Breast epithelium (tissue), 4 donors: Measurements from ENCODE around the gene FOS. TPM values are rescaled to one million over a fixed set of nuclear protein-coding genes. Genes with fewer than 3 reads are reported as not detected.

ENCODE experiments used
- DNase-seq, 2 donors: peaks; one replicate each; pipeline ENCODE4 v3.0.0-alpha.2; 2019; ENCODE audit warnings: low spot score in 2 of 2
- H3K27ac ChIP-seq, 2 donors: fragments of 200-600 bp; sonication (generic) in 1 of 2; one replicate each; pipeline ENCODE4 v1.5.1; 2016 to 2019; ENCODE audit warnings: mild to moderate bottlenecking in 1 of 2
- H3K27me3 ChIP-seq, 2 donors: fragments of 200-600 bp; sonication (generic) in 1 of 2; one replicate each; pipeline versions ENCODE4 v1.5.1 to v1.6.0; 2017 to 2019; ENCODE audit warnings: control low read depth in 1 of 2, mild to moderate bottlenecking in 1 of 2
- H3K36me3 ChIP-seq: fragments of 200-600 bp; one replicate; pipeline ENCODE4 v1.5.1; 2019
- H3K4me1 ChIP-seq, 2 donors: fragments of 200-600 bp; sonication (generic); one replicate each; pipeline ENCODE4 v1.5.1; 2016 to 2019; ENCODE audit warnings: control low read depth in 1 of 2
- H3K4me3 ChIP-seq, 3 donors: fragments of 200-600 bp; sonication (generic); 1 replicate in 2 of 3; 2 replicates in 1 of 3; pipeline ENCODE4 v1.5.1; 2016 to 2019; ENCODE audit warnings: mild to moderate bottlenecking in 3 of 3, moderate library complexity in 2 of 3
- H3K9me3 ChIP-seq, 2 donors: fragments of 200-600 bp; sonication (generic) in 1 of 2; one replicate each; pipeline ENCODE4 v1.5.1; 2016 to 2019; ENCODE audit warnings: control low read depth in 1 of 2
- POLR2A ChIP-seq: fragments of 450-650 bp; IDR thresholded peaks from one replicate; pipeline ENCODE4 v1.6.1; 2016; ENCODE audit warnings: antibody characterized with exemption, mild to moderate bottlenecking, moderate library complexity
- POLR2AphosphoS5 ChIP-seq, 3 donors: sonication (generic); formaldehyde crosslinking; IDR thresholded peaks; one replicate each; pipeline ENCODE4 v1.6.1; 2017; ENCODE audit warnings: antibody characterized with exemption in 3 of 3
- intact Hi-C: fragments of 100-400 bp; cut with DNase I; formaldehyde crosslinking; loops from one replicate; pipeline ENCODE4 v1.15.1; 2023; ENCODE audit warnings: low total_unique reads
- total RNA-seq, 3 donors: library from RNA; depleted of rRNA; stranded (reverse); fragments of >200 nt; gene quantifications; one replicate each; pipeline ENCODE4 v1.1.0, GENCODE V29; 2016
- TF ChIP-seq, protein P1 (sequence below), 3 donors: fragments of 450-650 bp; IDR thresholded peaks; one replicate each; pipeline ENCODE4 v1.5.1; 2016 to 2017; ENCODE audit warnings: antibody characterized with exemption in 3 of 3, mild to moderate bottlenecking in 3 of 3, moderate library complexity in 3 of 3

FOS gene
- total RNA-seq, 3 donors from 2014 or later: 398 to 629 (median 549) TPM

DNA sequence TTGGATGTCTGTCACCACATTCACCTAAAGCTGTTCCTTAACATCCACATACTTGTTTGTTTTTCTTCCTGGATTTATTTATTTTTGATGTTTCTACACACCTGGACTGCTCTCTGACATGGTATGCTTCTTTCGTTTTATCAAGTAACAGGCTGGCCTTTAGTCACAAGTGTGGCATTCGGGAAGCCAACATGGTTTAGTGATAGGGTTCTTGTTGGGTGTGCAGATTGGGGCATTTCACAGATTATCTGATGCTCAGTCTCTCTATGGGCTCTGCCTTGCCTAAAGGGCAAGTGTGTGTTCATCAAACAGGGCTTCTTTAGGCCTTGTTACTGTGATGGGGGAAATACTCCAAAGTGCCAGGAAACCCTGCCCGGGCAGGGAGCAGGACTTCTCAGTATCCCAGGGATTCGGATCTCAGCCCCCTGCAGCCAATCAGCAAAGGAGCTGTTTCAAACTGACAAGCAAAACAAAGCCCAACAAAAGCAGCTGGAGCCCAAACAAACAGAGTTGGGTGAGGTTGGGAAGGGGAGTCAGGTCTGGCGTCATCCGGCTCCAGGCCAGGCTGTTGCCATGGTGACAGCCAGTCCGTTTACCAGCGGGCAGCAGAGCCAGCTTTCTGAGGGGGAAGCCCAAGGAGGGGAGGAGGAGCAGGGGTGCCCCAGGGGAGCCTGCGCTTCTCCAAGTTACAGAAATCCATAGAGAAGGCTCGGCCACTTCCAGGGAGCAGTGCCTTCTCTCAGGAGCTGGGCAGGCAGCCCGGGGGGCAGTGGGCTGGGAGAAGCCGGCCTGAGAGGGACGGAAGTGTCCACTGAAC, 31.9 kb downstream of the FOS start:
- peaks cover 0 to 7% of the 10 kb centered on the region in 2 donors for H3K4me1 ChIP-seq
- H3K36me3 ChIP-seq: no peaks in the 10 kb centered on the region
- TF ChIP-seq, protein P1, sequence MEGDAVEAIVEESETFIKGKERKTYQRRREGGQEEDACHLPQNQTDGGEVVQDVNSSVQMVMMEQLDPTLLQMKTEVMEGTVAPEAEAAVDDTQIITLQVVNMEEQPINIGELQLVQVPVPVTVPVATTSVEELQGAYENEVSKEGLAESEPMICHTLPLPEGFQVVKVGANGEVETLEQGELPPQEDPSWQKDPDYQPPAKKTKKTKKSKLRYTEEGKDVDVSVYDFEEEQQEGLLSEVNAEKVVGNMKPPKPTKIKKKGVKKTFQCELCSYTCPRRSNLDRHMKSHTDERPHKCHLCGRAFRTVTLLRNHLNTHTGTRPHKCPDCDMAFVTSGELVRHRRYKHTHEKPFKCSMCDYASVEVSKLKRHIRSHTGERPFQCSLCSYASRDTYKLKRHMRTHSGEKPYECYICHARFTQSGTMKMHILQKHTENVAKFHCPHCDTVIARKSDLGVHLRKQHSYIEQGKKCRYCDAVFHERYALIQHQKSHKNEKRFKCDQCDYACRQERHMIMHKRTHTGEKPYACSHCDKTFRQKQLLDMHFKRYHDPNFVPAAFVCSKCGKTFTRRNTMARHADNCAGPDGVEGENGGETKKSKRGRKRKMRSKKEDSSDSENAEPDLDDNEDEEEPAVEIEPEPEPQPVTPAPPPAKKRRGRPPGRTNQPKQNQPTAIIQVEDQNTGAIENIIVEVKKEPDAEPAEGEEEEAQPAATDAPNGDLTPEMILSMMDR (IDR thresholded peaks at IDR 0.05): no peak
- peak in 2 of 3 donors; percentile 72 to 75 for TF ChIP-seq POLR2AphosphoS5 (IDR thresholded peaks at IDR 0.05)
- DNase-seq: peak; percentile 66 to 88
- no peaks in the 10 kb centered on the region for H3K9me3 ChIP-seq
- H3K27ac ChIP-seq: peak overlapping the region; percentile 86 to 90
- intact Hi-C loops: no loop called here
- no peaks in the 10 kb centered on the region for H3K27me3 ChIP-seq
- peak overlapping the region in 2 of 3 donors; percentile 23 to 26 for H3K4me3 ChIP-seq

DNA sequence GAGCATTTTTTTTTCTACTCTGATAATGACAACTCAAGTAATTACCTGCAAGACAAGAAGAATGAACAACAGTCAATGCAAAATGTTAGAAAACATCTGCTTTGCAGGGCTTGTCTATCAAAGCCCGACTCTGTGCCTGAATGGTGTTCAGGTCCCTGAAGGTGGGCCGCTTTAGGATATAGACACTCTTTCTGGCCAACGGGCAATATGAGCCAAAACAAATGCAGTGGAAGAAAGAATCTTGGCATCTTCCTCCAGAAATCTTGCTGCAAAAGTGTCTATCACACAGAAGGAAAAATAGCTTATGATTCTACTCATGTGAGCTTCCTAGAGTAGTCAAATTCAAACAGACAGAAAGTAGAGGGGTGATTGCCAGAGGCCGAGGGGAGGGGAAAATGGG, 32.7 kb downstream of the FOS start:
- no peak for DNase-seq
- no peaks in the 10 kb centered on the region for H3K9me3 ChIP-seq
- H3K4me1 ChIP-seq: peaks cover 0 to 8% of the 10 kb centered on the region in 2 donors
- peak overlapping the region; percentile 86 to 90 for H3K27ac ChIP-seq
- intact Hi-C loops: no loop called here
- H3K36me3 ChIP-seq: no peaks in the 10 kb centered on the region
- H3K4me3 ChIP-seq: no peak overlapping the region
- no peaks in the 10 kb centered on the region for H3K27me3 ChIP-seq
- TF ChIP-seq POLR2A (no peak), POLR2AphosphoS5 (IDR thresholded peaks at IDR 0.05) (no peak)
- TF ChIP-seq, protein P1 (IDR thresholded peaks at IDR 0.05): no peak

DNA sequence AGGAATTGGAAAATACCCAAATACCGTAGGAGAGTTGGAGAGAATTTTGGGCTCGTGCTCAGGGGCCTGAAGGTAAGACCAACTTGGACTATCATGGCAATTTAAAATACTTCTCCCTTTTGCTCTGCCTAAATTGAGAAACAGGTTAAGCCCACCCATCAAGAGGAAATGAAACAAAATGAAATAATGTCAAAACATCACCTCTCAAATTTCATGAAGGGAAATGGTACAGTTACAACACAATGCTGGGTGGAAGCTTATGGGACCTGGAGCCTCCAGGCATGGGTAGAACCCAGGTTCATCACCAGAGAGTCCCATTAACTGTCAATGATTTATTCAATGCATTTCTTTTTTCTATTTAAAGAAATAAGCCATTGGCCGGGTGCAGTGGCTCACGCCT, 33.7 kb downstream of the FOS start:
- Histone ChIP-seq H3K4me1 (peaks cover 0 to 8% of the 10 kb centered on the region in 2 donors), H3K27ac (no peak overlapping the region), H3K36me3 (no peaks in the 10 kb centered on the region), H3K4me3 (no peak overlapping the region), H3K27me3 (no peaks in the 10 kb centered on the region), H3K9me3 (no peaks in the 10 kb centered on the region)
- intact Hi-C loops: no loop called here
- no peak for DNase-seq
- TF ChIP-seq, protein P1 (IDR thresholded peaks at IDR 0.05): no peak
- TF ChIP-seq POLR2AphosphoS5 (IDR thresholded peaks at IDR 0.05): no peak

DNA sequence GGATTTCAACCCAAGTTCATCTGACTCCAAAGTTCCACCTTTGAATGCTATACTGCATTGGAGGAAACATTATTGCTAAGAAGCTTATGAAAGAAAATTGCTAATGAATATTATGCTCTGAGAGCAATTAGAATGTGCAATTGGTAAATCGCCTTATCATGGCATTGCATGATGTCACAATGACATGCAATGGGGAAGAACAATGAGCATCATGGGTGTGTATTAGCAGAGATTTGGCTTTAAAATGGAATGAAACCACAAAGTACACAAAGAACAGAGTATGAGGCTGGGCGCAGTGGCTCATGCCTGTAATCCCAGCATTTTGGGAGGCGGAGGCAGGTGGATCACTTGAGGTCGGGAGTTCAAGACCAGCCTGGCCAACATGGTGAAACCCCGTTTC, 34.7 kb downstream of the FOS start:
- TF ChIP-seq, protein P1 (IDR thresholded peaks at IDR 0.05): no peak
- TF ChIP-seq POLR2A: no peak
- no peak for TF ChIP-seq POLR2AphosphoS5 (IDR thresholded peaks at IDR 0.05)
- intact Hi-C loops: no loop called here
- no peak for DNase-seq

DNA sequence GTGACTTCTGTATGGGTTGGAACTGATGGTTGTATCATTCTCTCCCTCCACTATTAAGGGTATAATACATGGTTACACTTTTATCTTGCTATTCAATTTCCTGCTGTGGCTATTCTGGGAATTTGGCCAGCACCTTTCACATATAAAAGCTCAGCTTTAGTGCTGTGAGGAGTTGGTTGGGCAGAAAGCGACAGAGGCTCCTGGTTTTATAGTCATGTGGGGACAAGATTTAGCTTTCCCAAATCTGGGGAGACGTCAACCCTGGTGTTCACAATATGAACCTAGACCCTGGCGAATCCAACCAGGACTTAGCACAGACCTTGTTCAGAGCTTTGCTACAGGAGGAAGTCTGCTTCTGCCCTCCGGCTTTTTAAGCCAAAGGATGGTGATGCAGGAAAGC, 36.5 kb downstream of the FOS start:
- intact Hi-C loops: no loop called here
- TF ChIP-seq POLR2A: no peak
- TF ChIP-seq, protein P1 (IDR thresholded peaks at IDR 0.05): no peak
- no peak for TF ChIP-seq POLR2AphosphoS5 (IDR thresholded peaks at IDR 0.05)
- Histone ChIP-seq H3K27me3 (no peaks in the 10 kb centered on the region), H3K27ac (peak overlapping the region; percentile 42 to 64), H3K4me1 (peaks cover 0 to 8% of the 10 kb centered on the region in 2 donors), H3K9me3 (no peaks in the 10 kb centered on the region), H3K4me3 (no peak overlapping the region), H3K36me3 (no peaks in the 10 kb centered on the region)
- DNase-seq: no peak

More for the DNA sequence above, 34.7 kb downstream of the FOS start:
- no peaks in the 10 kb centered on the region for H3K27me3 ChIP-seq
- H3K27ac ChIP-seq: no peak overlapping the region
- no peak overlapping the region for H3K4me3 ChIP-seq
- peaks cover 0 to 8% of the 10 kb centered on the region in 2 donors for H3K4me1 ChIP-seq
- no peaks in the 10 kb centered on the region for H3K36me3 ChIP-seq
- H3K9me3 ChIP-seq: no peaks in the 10 kb centered on the region
